A673 (cell line): ENCODE measurements around the gene ZSWIM8. TPM values are rescaled to one million over a fixed set of nuclear protein-coding genes. Genes with fewer than 3 reads are reported as not detected.
"Not testable (repeated sequence)": the region's sequence is repeated elsewhere in the genome, so short reads cannot be mapped to it uniquely, and the experiment has no call there.

Experiments used
- BruUV-seq: library from RNA; stranded (reverse); fragments of 400-500 nt; replicated peaks from 2 replicates; lab custom pipeline; 2021; lab: Mats Ljungman, UMichigan
- CTCF ChIA-PET: fragments of 300-600 bp; sonication (Branson Sonifier 250); formaldehyde crosslinking; loops from one replicate; lab custom pipeline; 2022; ENCODE audit warnings: antibody characterized with exemption; lab: Charles Lee
- POLR2A ChIA-PET: fragments of 300-600 bp; sonication (Branson Sonifier 250); formaldehyde crosslinking; loops from one replicate; lab custom pipeline; 2022; ENCODE audit warnings: antibody characterized with exemption; ENCODE audit not compliant: low non-redundant PET; lab: Charles Lee
- DNase-seq: peaks from one replicate; pipeline ENCODE4 v3.0.0-alpha.2; 2015; ENCODE audit warnings: low spot score
- H3K27ac ChIP-seq: fragments of 200-600 bp; sonication (generic); 2 replicates; pipeline ENCODE4 v1.5.1; 2016; ENCODE audit warnings: mixed run types, low read depth, mild to moderate bottlenecking, mixed read lengths, antibody characterized with exemption, low read length; ENCODE audit not compliant: poor library complexity, severe bottlenecking
- H3K27me3 ChIP-seq: fragments of 200-600 bp; sonication (generic); replicated peaks from 2 replicates; pipeline ENCODE4 v1.6.1; 2017; ENCODE audit warnings: mixed run types, low read depth, mild to moderate bottlenecking, mixed read lengths, antibody characterized with exemption, low read length; ENCODE audit not compliant: insufficient read depth, poor library complexity
- H3K36me3 ChIP-seq: fragments of 200-600 bp; sonication (generic); 2 replicates; pipeline ENCODE4 v1.6.1; 2016; ENCODE audit warnings: mixed run types, mild to moderate bottlenecking, mixed read lengths, antibody characterized with exemption, low read length; ENCODE audit not compliant: insufficient read depth, poor library complexity, severe bottlenecking
- H3K4me1 ChIP-seq: fragments of 200-600 bp; sonication (generic); 2 replicates; pipeline ENCODE4 v1.6.1; 2017; ENCODE audit warnings: mixed run types, mild to moderate bottlenecking, mixed read lengths, antibody characterized with exemption, low read length; ENCODE audit not compliant: insufficient read depth, poor library complexity, severe bottlenecking
- H3K4me3 ChIP-seq: fragments of 200-600 bp; sonication (generic); 2 replicates; pipeline ENCODE4 v1.5.1; 2016; ENCODE audit warnings: low read depth, mixed run types, mild to moderate bottlenecking, mixed read lengths, low read length; ENCODE audit not compliant: poor library complexity, severe bottlenecking
- H3K9me3 ChIP-seq: fragments of 200-600 bp; sonication (generic); 2 replicates; pipeline ENCODE4 v1.6.1; 2016; ENCODE audit warnings: mixed run types, low read depth, mild to moderate bottlenecking, mixed read lengths, antibody characterized with exemption, low read length; ENCODE audit not compliant: poor library complexity, severe bottlenecking
- EZH2 ChIP-seq: fragments of 200-600 bp; sonication (generic); IDR thresholded peaks from 2 replicates; pipeline ENCODE4 v1.6.1; 2017; ENCODE audit warnings: borderline replicate concordance, low read depth, mild to moderate bottlenecking, mixed read lengths, antibody characterized with exemption, low read length; ENCODE audit not compliant: poor library complexity, severe bottlenecking
- intact Hi-C: fragments of 100-400 bp; cut with micrococcal nuclease; formaldehyde crosslinking; loops from one replicate; pipeline ENCODE4 v1.10.0; 2022; ENCODE audit not compliant: unreplicated experiment
- total RNA-seq: library from RNA; stranded (reverse); gene quantifications from 2 replicates; pipeline ENCODE4 v1.2.3, GENCODE V29; 2021
- TF ChIP-seq, protein P1 (sequence below): fragments of 300-800, 200-600 bp; sonication (generic); conservative IDR thresholded peaks from 2 replicates; pipeline ENCODE4 v1.5.1; 2017; ENCODE audit warnings: low read depth, mild to moderate bottlenecking, antibody characterized with exemption, low read length, moderate library complexity, mixed read lengths

ZSWIM8 gene
- total RNA-seq, 1 experiment from 2014 or later: 71.3 TPM

GRCh38 chr10:73827346-73828089 lies 42.1 kb downstream of the ZSWIM8 start:
- intact Hi-C loops: no loop called here
- Histone ChIP-seq H3K4me3 (no peak overlapping the region), H3K27me3 (no peaks in the 10 kb centered on the region), H3K27ac (no peak overlapping the region), H3K36me3 (peaks cover 3% of the 10 kb centered on the region), H3K4me1 (no peaks in the 10 kb centered on the region), H3K9me3 (no peaks in the 10 kb centered on the region)
- no peak for DNase-seq
- no peak for TF ChIP-seq EZH2
- TF ChIP-seq, protein P1, sequence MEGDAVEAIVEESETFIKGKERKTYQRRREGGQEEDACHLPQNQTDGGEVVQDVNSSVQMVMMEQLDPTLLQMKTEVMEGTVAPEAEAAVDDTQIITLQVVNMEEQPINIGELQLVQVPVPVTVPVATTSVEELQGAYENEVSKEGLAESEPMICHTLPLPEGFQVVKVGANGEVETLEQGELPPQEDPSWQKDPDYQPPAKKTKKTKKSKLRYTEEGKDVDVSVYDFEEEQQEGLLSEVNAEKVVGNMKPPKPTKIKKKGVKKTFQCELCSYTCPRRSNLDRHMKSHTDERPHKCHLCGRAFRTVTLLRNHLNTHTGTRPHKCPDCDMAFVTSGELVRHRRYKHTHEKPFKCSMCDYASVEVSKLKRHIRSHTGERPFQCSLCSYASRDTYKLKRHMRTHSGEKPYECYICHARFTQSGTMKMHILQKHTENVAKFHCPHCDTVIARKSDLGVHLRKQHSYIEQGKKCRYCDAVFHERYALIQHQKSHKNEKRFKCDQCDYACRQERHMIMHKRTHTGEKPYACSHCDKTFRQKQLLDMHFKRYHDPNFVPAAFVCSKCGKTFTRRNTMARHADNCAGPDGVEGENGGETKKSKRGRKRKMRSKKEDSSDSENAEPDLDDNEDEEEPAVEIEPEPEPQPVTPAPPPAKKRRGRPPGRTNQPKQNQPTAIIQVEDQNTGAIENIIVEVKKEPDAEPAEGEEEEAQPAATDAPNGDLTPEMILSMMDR: no peak
- CTCF ChIA-PET: interaction anchor here (0.6 kb wide), 1 partner anchor 52 kb away, joined by 4 read pairs; no protein-coding TSS in a partner anchor
- POLR2A ChIA-PET: no interaction called here
- BruUV-seq: no TSS peak

DNA sequence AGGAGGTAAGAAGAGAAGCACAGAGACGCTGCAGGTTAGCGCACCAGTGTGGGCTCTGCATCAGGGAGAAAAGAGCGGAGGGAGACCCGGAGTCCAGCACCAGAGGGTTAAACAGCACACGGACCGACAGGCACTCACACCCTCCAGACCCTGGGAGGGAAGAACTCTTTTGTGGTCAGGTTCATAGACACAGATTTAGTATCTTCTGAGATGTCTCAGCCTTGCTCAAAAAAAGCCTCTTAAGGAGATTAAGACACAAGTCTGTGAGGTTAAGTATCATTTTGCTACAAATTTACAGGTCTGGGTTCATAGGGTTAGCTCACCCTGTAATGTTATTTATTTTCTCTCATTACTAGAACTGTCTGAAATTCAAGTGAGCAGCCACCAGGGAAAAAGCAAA lies 42.8 kb downstream of the ZSWIM8 start:
- intact Hi-C loops: no loop called here
- DNase-seq: no peak
- no peaks in the 10 kb centered on the region for H3K9me3 ChIP-seq
- no peak overlapping the region for H3K4me3 ChIP-seq
- no peaks in the 10 kb centered on the region for H3K4me1 ChIP-seq
- CTCF ChIA-PET: no interaction called here
- H3K27ac ChIP-seq: no peak overlapping the region
- POLR2A ChIA-PET: interaction anchor here (0.6 kb wide), 1 partner anchor 50 kb away, joined by 3 read pairs; no protein-coding TSS in a partner anchor
- no peaks in the 10 kb centered on the region for H3K27me3 ChIP-seq
- TF ChIP-seq, protein P1: no peak
- TF ChIP-seq EZH2: no peak
- BruUV-seq: no TSS peak
- peaks cover 3% of the 10 kb centered on the region for H3K36me3 ChIP-seq

GRCh38 chr10:73829090-73829489 lies 43.7 kb downstream of the ZSWIM8 start:
- H3K4me1 ChIP-seq, DNase-seq, intact Hi-C loops, H3K9me3 ChIP-seq, H3K36me3 ChIP-seq, H3K4me3 ChIP-seq, H3K27me3 ChIP-seq, CTCF ChIA-PET, H3K27ac ChIP-seq, POLR2A ChIA-PET, BruUV-seq: not testable (repeated sequence)
